IgD-negative memory B cell (primary cell): Measurements from ENCODE around the gene DIAPH3. TPM values are rescaled to one million over a fixed set of nuclear protein-coding genes. Genes with fewer than 3 reads are reported as not detected.

Experiments
- H3K27ac Mint-ChIP-seq, 3 donors: one replicate each; pipeline ENCODE4 v1.8.0; 2020 to 2022; ENCODE audit warnings: mild to moderate bottlenecking in 3 of 3, mixed read lengths in 3 of 3, moderate library complexity in 1 of 3
- H3K27me3 Mint-ChIP-seq: one replicate; pipeline ENCODE4 v1.8.0; 2021; ENCODE audit warnings: mixed read lengths
- H3K36me3 Mint-ChIP-seq: one replicate; pipeline ENCODE4 v1.8.0; 2020; ENCODE audit warnings: mild to moderate bottlenecking, mixed read lengths
- H3K4me1 Mint-ChIP-seq, 3 donors: one replicate each; pipeline ENCODE4 v1.8.0; 2020 to 2022; ENCODE audit warnings: mixed read lengths in 3 of 3, mild to moderate bottlenecking in 1 of 3
- H3K4me3 Mint-ChIP-seq, 4 donors: one replicate each; pipeline ENCODE4 v1.8.0; 2020 to 2022; ENCODE audit warnings: mild to moderate bottlenecking in 4 of 4, mixed read lengths in 4 of 4, moderate library complexity in 3 of 4
- H3K9me3 Mint-ChIP-seq, 3 donors: one replicate each; pipeline ENCODE4 v1.8.0; 2020 to 2021; ENCODE audit warnings: mixed read lengths in 3 of 3, mild to moderate bottlenecking in 1 of 3
- polyA plus RNA-seq: library from polyadenylated mRNA; unstranded; fragments of 300-500 nt; fragmentation: Illumina TruSeq; gene quantifications from one replicate; pipeline ENCODE4 v1.2.3, GENCODE V29; 2021

DIAPH3 gene
- polyA plus RNA-seq, 1 donor from 2014 or later = not detected

GRCh38 chr13:59766236-59766635, 397.5 kb downstream of the DIAPH3 start:
- no peaks in the 10 kb centered on the region for H3K9me3 Mint-ChIP-seq
- H3K27me3 Mint-ChIP-seq = no peaks in the 10 kb centered on the region
- no peak overlapping the region for H3K4me3 Mint-ChIP-seq
- H3K4me1 Mint-ChIP-seq = no peaks in the 10 kb centered on the region
- H3K36me3 Mint-ChIP-seq = no peaks in the 10 kb centered on the region
- H3K27ac Mint-ChIP-seq = no peak overlapping the region

- H3K4me3 Mint-ChIP-seq = no peak overlapping the region
- no peaks in the 10 kb centered on the region for H3K9me3 Mint-ChIP-seq
- no peaks in the 10 kb centered on the region for H3K36me3 Mint-ChIP-seq
- H3K27me3 Mint-ChIP-seq = no peaks in the 10 kb centered on the region
- peaks cover 0 to 2% (median 1%) of the 10 kb centered on the region in 3 donors for H3K4me1 Mint-ChIP-seq
- no peak overlapping the region for H3K27ac Mint-ChIP-seq
These were observed 408.0 kb downstream of the DIAPH3 start for GRCh38 chr13:59755632-59756290.

- Mint-ChIP-seq H3K27me3 (no peaks in the 10 kb centered on the region), H3K36me3 (no peaks in the 10 kb centered on the region), H3K27ac (no peak overlapping the region), H3K9me3 (no peaks in the 10 kb centered on the region), H3K4me1 (peaks cover 0 to 2% (median 0%) of the 10 kb centered on the region in 3 donors), H3K4me3 (peak overlapping the region in 2 of 4 donors; percentile 20 to 25)
These were observed 409.3 kb downstream of the DIAPH3 start for GRCh38 chr13:59754411-59754810.

- Mint-ChIP-seq H3K27me3 (no peaks in the 10 kb centered on the region), H3K36me3 (no peaks in the 10 kb centered on the region), H3K27ac (no peak overlapping the region), H3K9me3 (no peaks in the 10 kb centered on the region), H3K4me3 (no peak overlapping the region), H3K4me1 (peaks cover 0 to 2% (median 0%) of the 10 kb centered on the region in 3 donors)
These were observed 412.9 kb downstream of the DIAPH3 start for GRCh38 chr13:59750860-59751259.

GRCh38 chr13:59748046-59748445, 415.7 kb downstream of the DIAPH3 start:
- H3K9me3 Mint-ChIP-seq = no peaks in the 10 kb centered on the region
- H3K4me3 Mint-ChIP-seq = no peak overlapping the region
- H3K27me3 Mint-ChIP-seq = no peaks in the 10 kb centered on the region
- H3K27ac Mint-ChIP-seq = no peak overlapping the region
- peaks cover 0 to 5% (median 0%) of the 10 kb centered on the region in 3 donors for H3K4me1 Mint-ChIP-seq
- H3K36me3 Mint-ChIP-seq = peaks cover 1% of the 10 kb centered on the region

- H3K27ac Mint-ChIP-seq = no peak overlapping the region
- peaks cover 0 to 5% (median 0%) of the 10 kb centered on the region in 3 donors for H3K4me1 Mint-ChIP-seq
These were observed 416.2 kb downstream of the DIAPH3 start for GRCh38 chr13:59747529-59747928.

GRCh38 chr13:59746291-59746962, 417.3 kb downstream of the DIAPH3 start:
- Mint-ChIP-seq H3K4me1 (peaks cover 0 to 5% (median 0%) of the 10 kb centered on the region in 3 donors), H3K27ac (no peak overlapping the region), H3K27me3 (no peaks in the 10 kb centered on the region), H3K4me3 (no peak overlapping the region), H3K36me3 (peaks cover 1% of the 10 kb centered on the region), H3K9me3 (no peaks in the 10 kb centered on the region)

More at GRCh38 chr13:59747529-59747928, 416.2 kb downstream of the DIAPH3 start:
- Mint-ChIP-seq H3K9me3 (no peaks in the 10 kb centered on the region), H3K27me3 (no peaks in the 10 kb centered on the region), H3K4me3 (no peak overlapping the region), H3K36me3 (peaks cover 1% of the 10 kb centered on the region)

- Mint-ChIP-seq H3K36me3 (peaks cover 1% of the 10 kb centered on the region), H3K9me3 (no peaks in the 10 kb centered on the region), H3K27me3 (no peaks in the 10 kb centered on the region), H3K27ac (no peak overlapping the region), H3K4me3 (no peak overlapping the region), H3K4me1 (peaks cover 0 to 5% (median 0%) of the 10 kb centered on the region in 3 donors)
These were observed 418.3 kb downstream of the DIAPH3 start for GRCh38 chr13:59745392-59745788.

GRCh38 chr13:59744747-59745391, 418.9 kb downstream of the DIAPH3 start:
- no peaks in the 10 kb centered on the region for H3K9me3 Mint-ChIP-seq

GRCh38 chr13:59743195-59743594, 420.5 kb downstream of the DIAPH3 start:
- H3K4me1 Mint-ChIP-seq = peaks cover 0 to 5% (median 0%) of the 10 kb centered on the region in 3 donors
- H3K9me3 Mint-ChIP-seq = no peaks in the 10 kb centered on the region
- H3K36me3 Mint-ChIP-seq = peaks cover 1% of the 10 kb centered on the region
- H3K27ac Mint-ChIP-seq = no peak overlapping the region
- no peaks in the 10 kb centered on the region for H3K27me3 Mint-ChIP-seq
- no peak overlapping the region for H3K4me3 Mint-ChIP-seq

More at GRCh38 chr13:59744747-59745391, 418.9 kb downstream of the DIAPH3 start:
- Mint-ChIP-seq H3K4me1 (peaks cover 0 to 5% (median 0%) of the 10 kb centered on the region in 3 donors), H3K27me3 (no peaks in the 10 kb centered on the region), H3K36me3 (peaks cover 1% of the 10 kb centered on the region), H3K4me3 (no peak overlapping the region), H3K27ac (no peak overlapping the region)

- Mint-ChIP-seq H3K36me3 (peaks cover 1% of the 10 kb centered on the region), H3K27ac (no peak overlapping the region), H3K4me3 (no peak overlapping the region), H3K9me3 (no peaks in the 10 kb centered on the region), H3K27me3 (no peaks in the 10 kb centered on the region), H3K4me1 (peaks cover 0 to 5% (median 0%) of the 10 kb centered on the region in 3 donors)
These were observed 421.3 kb downstream of the DIAPH3 start for GRCh38 chr13:59742467-59742866.

GRCh38 chr13:59738921-59739320, 424.8 kb downstream of the DIAPH3 start:
- Mint-ChIP-seq H3K27ac (no peak overlapping the region), H3K36me3 (peaks cover 1% of the 10 kb centered on the region), H3K4me1 (peaks cover 0 to 5% (median 5%) of the 10 kb centered on the region in 3 donors), H3K27me3 (no peaks in the 10 kb centered on the region), H3K4me3 (no peak overlapping the region), H3K9me3 (no peaks in the 10 kb centered on the region)

GRCh38 chr13:59734393-59734792, 429.3 kb downstream of the DIAPH3 start:
- no peaks in the 10 kb centered on the region for H3K27me3 Mint-ChIP-seq
- peaks cover 0 to 8% (median 5%) of the 10 kb centered on the region in 3 donors for H3K4me1 Mint-ChIP-seq
- H3K27ac Mint-ChIP-seq = no peak overlapping the region
- peak overlapping the region; percentile 4 to 90 (median 52) for H3K4me3 Mint-ChIP-seq
- peaks cover 1% of the 10 kb centered on the region for H3K36me3 Mint-ChIP-seq
- H3K9me3 Mint-ChIP-seq = no peaks in the 10 kb centered on the region

- H3K4me1 Mint-ChIP-seq = peaks cover 0 to 8% (median 5%) of the 10 kb centered on the region in 3 donors
- no peaks in the 10 kb centered on the region for H3K9me3 Mint-ChIP-seq
- H3K27ac Mint-ChIP-seq = no peak overlapping the region
- peaks cover 1% of the 10 kb centered on the region for H3K36me3 Mint-ChIP-seq
- H3K27me3 Mint-ChIP-seq = no peaks in the 10 kb centered on the region
- no peak overlapping the region for H3K4me3 Mint-ChIP-seq
These were observed 430.0 kb downstream of the DIAPH3 start for GRCh38 chr13:59733744-59734143.

- Mint-ChIP-seq H3K9me3 (no peaks in the 10 kb centered on the region), H3K36me3 (no peaks in the 10 kb centered on the region), H3K4me3 (no peak overlapping the region), H3K27me3 (no peaks in the 10 kb centered on the region), H3K27ac (no peak overlapping the region), H3K4me1 (peaks cover 0 to 7% (median 3%) of the 10 kb centered on the region in 3 donors)
These were observed 433.7 kb downstream of the DIAPH3 start for GRCh38 chr13:59730026-59730425.
